GM19023 (cell line): ENCODE results near the gene ITFG1.

Experiments
- ATAC-seq: cut with Tn5 transposase; IDR thresholded peaks from one replicate; pipeline ENCODE4 v1.9.1; 2021; ENCODE audit warnings: mild to moderate bottlenecking, moderate library complexity; ENCODE audit not compliant: unreplicated experiment

The ITFG1 gene

GRCh38 chr16:47460711-47461597 lies at the start of gene ITFG1, which contains the start of gene PHKB:
ITFG1 (minus strand) TSS chr16:47461063; CDS start chr16:47461045, 18 bp downstream.
PHKB (plus strand) TSS chr16:47461331; CDS start chr16:47461351, 20 bp downstream.
- ATAC-seq: peak; percentile 78

GRCh38 chr16:47507701-47508100 lies 46.8 kb upstream of the ITFG1 start:
- no peak for ATAC-seq

- no peak for ATAC-seq
Observed at GRCh38 chr16:47506800-47507199, 45.9 kb upstream of the ITFG1 start.

GRCh38 chr16:47504599-47504998 lies 43.7 kb upstream of the ITFG1 start:
- no peak for ATAC-seq

GRCh38 chr16:47503936-47504335 lies 43.1 kb upstream of the ITFG1 start:
- ATAC-seq: no peak

GRCh38 chr16:47499700-47500264 lies 38.9 kb upstream of the ITFG1 start:
- no peak for ATAC-seq

GRCh38 chr16:47499080-47499699 lies 38.3 kb upstream of the ITFG1 start:
- ATAC-seq: no peak

GRCh38 chr16:47493381-47494337 lies 32.8 kb upstream of the ITFG1 start:
- ATAC-seq: peak; percentile 38

- ATAC-seq: peak; percentile 81
Observed at GRCh38 chr16:47492428-47493377, 31.8 kb upstream of the ITFG1 start.

- ATAC-seq: no peak
Observed at GRCh38 chr16:47492036-47492427, 31.2 kb upstream of the ITFG1 start.

GRCh38 chr16:47490471-47490870 lies 29.6 kb upstream of the ITFG1 start:
- ATAC-seq: no peak

- ATAC-seq: no peak
Observed at GRCh38 chr16:47488051-47488450, 27.2 kb upstream of the ITFG1 start.

- ATAC-seq: no peak
Observed at GRCh38 chr16:47486856-47487255, 26.0 kb upstream of the ITFG1 start.

- ATAC-seq: no peak
Observed at GRCh38 chr16:47483616-47484015, 22.8 kb upstream of the ITFG1 start.

GRCh38 chr16:47481698-47482374 lies 21.0 kb upstream of the ITFG1 start:
- ATAC-seq: no peak

- no peak for ATAC-seq
Observed at GRCh38 chr16:47480410-47480809, 19.5 kb upstream of the ITFG1 start.

- ATAC-seq: no peak
Observed at GRCh38 chr16:47477679-47478078, 16.8 kb upstream of the ITFG1 start.

GRCh38 chr16:47476654-47477345 lies 15.9 kb upstream of the ITFG1 start:
- no peak for ATAC-seq
